CD4-positive, alpha-beta T cell treated with Interleukin-17A for 4 hours (primary cell): ENCODE measurements around the gene BRIP1.
"Not testable (repeated sequence)": the region's sequence is repeated elsewhere in the genome, so short reads cannot be mapped to it uniquely, and the experiment has no call there.

Experiments used
- DNase-seq: peaks from one replicate; pipeline ENCODE4 v3.0.0-alpha.2; 2020; ENCODE audit warnings: mixed read lengths

The BRIP1 gene

GRCh38 chr17:61722398-61722797 lies 140.9 kb downstream of the BRIP1 start:
- no peak for DNase-seq

- no peak for DNase-seq
Measured at GRCh38 chr17:61720016-61720795, 143.1 kb downstream of the BRIP1 start.

- DNase-seq = not testable (repeated sequence)
Measured at GRCh38 chr17:61719220-61719619, 144.1 kb downstream of the BRIP1 start.

GRCh38 chr17:61718022-61718421 lies 145.3 kb downstream of the BRIP1 start:
- no peak for DNase-seq

- DNase-seq = no peak
Measured at GRCh38 chr17:61717352-61717751, 146.0 kb downstream of the BRIP1 start.

GRCh38 chr17:61716225-61716829 lies 147.0 kb downstream of the BRIP1 start:
- no peak for DNase-seq

GRCh38 chr17:61715348-61715747 lies 148.0 kb downstream of the BRIP1 start:
- DNase-seq = no peak

GRCh38 chr17:61714300-61714699 lies 149.0 kb downstream of the BRIP1 start:
- no peak for DNase-seq

GRCh38 chr17:61713035-61713434 lies 150.3 kb downstream of the BRIP1 start:
- DNase-seq = no peak

- no peak for DNase-seq
Measured at GRCh38 chr17:61710546-61710945, 152.8 kb downstream of the BRIP1 start.

GRCh38 chr17:61709567-61709966 lies 153.8 kb downstream of the BRIP1 start:
- no peak for DNase-seq

GRCh38 chr17:61704935-61705449 lies 158.3 kb downstream of the BRIP1 start:
- DNase-seq = no peak

- no peak for DNase-seq
Measured at GRCh38 chr17:61702450-61702849, 160.9 kb downstream of the BRIP1 start.

- DNase-seq = no peak
Measured at GRCh38 chr17:61701978-61702377, 161.3 kb downstream of the BRIP1 start.

GRCh38 chr17:61701334-61701733 lies 162.0 kb downstream of the BRIP1 start:
- no peak for DNase-seq

GRCh38 chr17:61700252-61700651 lies 163.1 kb downstream of the BRIP1 start:
- DNase-seq = no peak

GRCh38 chr17:61699694-61700093 lies 163.6 kb downstream of the BRIP1 start:
- DNase-seq = no peak

- no peak for DNase-seq
Measured at GRCh38 chr17:61699032-61699431, 164.3 kb downstream of the BRIP1 start.

GRCh38 chr17:61698244-61698643 lies 165.1 kb downstream of the BRIP1 start:
- no peak for DNase-seq

GRCh38 chr17:61695779-61696337 lies 167.5 kb downstream of the BRIP1 start:
- DNase-seq = no peak

GRCh38 chr17:61694095-61694494 lies 169.2 kb downstream of the BRIP1 start:
- no peak for DNase-seq

- DNase-seq = no peak
Measured at GRCh38 chr17:61689610-61690180, 173.6 kb downstream of the BRIP1 start.

- no peak for DNase-seq
Measured at GRCh38 chr17:61687769-61688168, 175.6 kb downstream of the BRIP1 start.

- DNase-seq = no peak
Measured at GRCh38 chr17:61686113-61686512, 177.2 kb downstream of the BRIP1 start.
